K562 (cell line): ENCODE data around the gene EFHB.

Experiments used
- CHD2 ChIP-seq: IDR thresholded peaks from 2 replicates; pipeline ENCODE4 v1.6.1; 2011; ENCODE audit warnings: low read depth, low read length
- DNMT1 ChIP-seq: fragments of 450-650 bp; IDR thresholded peaks from 2 replicates; pipeline ENCODE4 v1.6.1; 2016; ENCODE audit warnings: antibody characterized with exemption, mild to moderate bottlenecking
- EZH2 ChIP-seq: IDR thresholded peaks from 2 replicates; pipeline ENCODE4 v1.6.1; 2012; ENCODE audit warnings: low read depth, mild to moderate bottlenecking, inconsistent platforms, low read length, borderline replicate concordance
- HMG20A ChIP-seq: fragments of 450-650 bp; formaldehyde crosslinking; conservative IDR thresholded peaks from 2 replicates; pipeline ENCODE4 v1.4.0; 2020; ENCODE audit warnings: mild to moderate bottlenecking, mixed read lengths
- HNRNPL ChIP-seq: fragments of 200-400 bp; formaldehyde crosslinking; IDR thresholded peaks from 2 replicates; pipeline ENCODE4 v1.6.1; 2017; ENCODE audit warnings: low read depth, mild to moderate bottlenecking, low read length
- NCOA4 ChIP-seq: fragments of 450-650 bp; IDR thresholded peaks from 2 replicates; pipeline ENCODE4 v1.6.1; 2018; ENCODE audit warnings: mild to moderate bottlenecking; ENCODE audit not compliant: partially characterized antibody
- NR2C2 ChIP-seq, 2 experiments: fragments of 200-800 bp in 1 of 2; sonication (Bioruptor generic) in 1 of 2; sonication (generic) in 1 of 2; formaldehyde crosslinking in 1 of 2; IDR thresholded peaks; 2 replicates each; pipeline versions ENCODE4 v1.6.1 to v1.8.0; 2016 to 2022; ENCODE audit warnings: mild to moderate bottlenecking in 1 of 2, missing compliant biosample characterization in 1 of 2, missing genetic modification characterization in 1 of 2, missing genetic modification reagents in 1 of 2
- RFX1 ChIP-seq: fragments of 450-650 bp; IDR thresholded peaks from 2 replicates; pipeline ENCODE4 v1.6.1; 2016; ENCODE audit warnings: mild to moderate bottlenecking, moderate library complexity
- SMAD4 ChIP-seq: fragments of 250-450 bp; sonication (Bioruptor Pico); conservative IDR thresholded peaks from 2 replicates; pipeline ENCODE4 v1.8.0; 2021; ENCODE audit warnings: inconsistent platforms, mild to moderate bottlenecking, moderate library complexity
- SMARCB1 ChIP-seq: IDR thresholded peaks from 2 replicates; pipeline ENCODE4 v1.6.1; 2011; ENCODE audit warnings: improper control_type of control experiment, low read depth; ENCODE audit not compliant: insufficient read length
- SOX6 ChIP-seq: fragments of 450-650 bp; IDR thresholded peaks from 2 replicates; pipeline ENCODE4 v1.6.1; 2014; ENCODE audit warnings: mild to moderate bottlenecking
- ZSCAN29 ChIP-seq: fragments of 450-650 bp; IDR thresholded peaks from 2 replicates; pipeline ENCODE4 v1.6.1; 2017
- TF ChIP-seq, protein P1 (sequence below), 3 experiments: IDR thresholded peaks in 2 of 3; conservative IDR thresholded peaks in 1 of 3; 2 replicates each; pipeline ENCODE4 v1.5.1; 2011 to 2012; ENCODE audit warnings: low read length in 3 of 3, mild to moderate bottlenecking in 3 of 3, control low read depth in 2 of 3, improper control_type of control experiment in 1 of 3, inconsistent platforms in 1 of 3, low read depth in 1 of 3, mixed read lengths in 1 of 3, moderate library complexity in 1 of 3; ENCODE audit not compliant: insufficient read depth in 2 of 3
- TF ChIP-seq, protein P2 (sequence below), 2 experiments: fragments of 450-650 bp; conservative IDR thresholded peaks; 2 replicates each; pipeline ENCODE4 v1.6.1; 2017; ENCODE audit warnings: mild to moderate bottlenecking in 2 of 2, moderate library complexity in 2 of 2

DNA sequence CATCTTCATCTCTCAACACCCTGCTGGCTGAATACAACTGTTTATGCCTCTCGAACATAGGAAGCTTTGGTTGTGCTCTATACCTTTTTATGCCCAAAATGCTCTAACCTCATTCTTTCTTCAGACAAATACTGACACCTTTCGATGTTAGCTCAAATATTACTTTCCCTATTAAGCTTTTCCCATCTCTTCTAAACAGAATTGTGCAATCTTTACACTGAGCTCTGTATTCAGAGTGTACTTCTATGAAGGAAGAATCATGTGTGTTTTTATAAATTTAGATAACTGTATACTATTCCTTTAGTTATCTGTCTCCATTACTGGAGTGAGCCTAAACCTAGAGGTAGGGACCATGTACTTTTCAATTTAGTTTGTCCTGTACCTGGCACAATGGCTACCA is 1.6 kb downstream of the EFHB start:
- TF ChIP-seq NCOA4, result no peak
- TF ChIP-seq, protein P1, sequence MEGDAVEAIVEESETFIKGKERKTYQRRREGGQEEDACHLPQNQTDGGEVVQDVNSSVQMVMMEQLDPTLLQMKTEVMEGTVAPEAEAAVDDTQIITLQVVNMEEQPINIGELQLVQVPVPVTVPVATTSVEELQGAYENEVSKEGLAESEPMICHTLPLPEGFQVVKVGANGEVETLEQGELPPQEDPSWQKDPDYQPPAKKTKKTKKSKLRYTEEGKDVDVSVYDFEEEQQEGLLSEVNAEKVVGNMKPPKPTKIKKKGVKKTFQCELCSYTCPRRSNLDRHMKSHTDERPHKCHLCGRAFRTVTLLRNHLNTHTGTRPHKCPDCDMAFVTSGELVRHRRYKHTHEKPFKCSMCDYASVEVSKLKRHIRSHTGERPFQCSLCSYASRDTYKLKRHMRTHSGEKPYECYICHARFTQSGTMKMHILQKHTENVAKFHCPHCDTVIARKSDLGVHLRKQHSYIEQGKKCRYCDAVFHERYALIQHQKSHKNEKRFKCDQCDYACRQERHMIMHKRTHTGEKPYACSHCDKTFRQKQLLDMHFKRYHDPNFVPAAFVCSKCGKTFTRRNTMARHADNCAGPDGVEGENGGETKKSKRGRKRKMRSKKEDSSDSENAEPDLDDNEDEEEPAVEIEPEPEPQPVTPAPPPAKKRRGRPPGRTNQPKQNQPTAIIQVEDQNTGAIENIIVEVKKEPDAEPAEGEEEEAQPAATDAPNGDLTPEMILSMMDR (IDR thresholded peaks at IDR 0.05 in 2 of 3, conservative IDR thresholded peaks at IDR 0.05 in 1 of 3; ENCODE audit: insufficient read depth in 2 of 3, low read depth in 1 of 3, low read length in 3 of 3), result no peak
- TF ChIP-seq NR2C2 (CRISPR knock-in tag; IDR thresholded peaks at IDR 0.05), result no peak
- no peak for TF ChIP-seq NR2C2 (tag; IDR thresholded peaks at IDR 0.05)
- TF ChIP-seq RFX1, result no peak
- TF ChIP-seq HMG20A (CRISPR knock-in tag), result no peak
- TF ChIP-seq SOX6, result no peak
- no peak for TF ChIP-seq EZH2
- TF ChIP-seq SMAD4 (CRISPR knock-in tag), result no peak
- TF ChIP-seq, protein P2, sequence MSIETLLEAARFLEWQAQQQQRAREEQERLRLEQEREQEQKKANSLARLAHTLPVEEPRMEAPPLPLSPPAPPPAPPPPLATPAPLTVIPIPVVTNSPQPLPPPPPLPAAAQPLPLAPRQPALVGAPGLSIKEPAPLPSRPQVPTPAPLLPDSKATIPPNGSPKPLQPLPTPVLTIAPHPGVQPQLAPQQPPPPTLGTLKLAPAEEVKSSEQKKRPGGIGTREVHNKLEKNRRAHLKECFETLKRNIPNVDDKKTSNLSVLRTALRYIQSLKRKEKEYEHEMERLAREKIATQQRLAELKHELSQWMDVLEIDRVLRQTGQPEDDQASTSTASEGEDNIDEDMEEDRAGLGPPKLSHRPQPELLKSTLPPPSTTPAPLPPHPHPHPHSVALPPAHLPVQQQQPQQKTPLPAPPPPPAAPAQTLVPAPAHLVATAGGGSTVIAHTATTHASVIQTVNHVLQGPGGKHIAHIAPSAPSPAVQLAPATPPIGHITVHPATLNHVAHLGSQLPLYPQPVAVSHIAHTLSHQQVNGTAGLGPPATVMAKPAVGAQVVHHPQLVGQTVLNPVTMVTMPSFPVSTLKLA (conservative IDR thresholded peaks at IDR 0.05), result peak in 1 of 2 experiments; percentile 9; a peak in 1 of 4 replicates
- no peak for TF ChIP-seq ZSCAN29
- TF ChIP-seq CHD2, result no peak
- TF ChIP-seq DNMT1, result no peak
- no peak for TF ChIP-seq SMARCB1
- no peak for TF ChIP-seq HNRNPL
